AG04449 (cell line): Measurements from ENCODE around the gene CHST11.

Experiments used
- CTCF ChIA-PET: fragments of 350-600 bp; formaldehyde crosslinking; extraction: SDS; loops from one replicate; lab custom pipeline; 2021; ENCODE audit warnings: antibody characterized with exemption; lab: Yijun Ruan, JAX
- POLR2A ChIA-PET: fragments of 400-600, 350-600 bp; formaldehyde crosslinking; extraction: SDS; loops from one replicate; lab custom pipeline; 2020; ENCODE audit warnings: antibody characterized with exemption, inconsistent platforms; lab: Yijun Ruan, JAX
- DNase-seq: peaks from one replicate; pipeline ENCODE4 v3.0.0-alpha.2; 2010; ENCODE audit warnings: low read depth, low spot score
- H3K4me3 ChIP-seq: 2 replicates; pipeline ENCODE4 v1.5.1; 2011; ENCODE audit warnings: low read depth, mild to moderate bottlenecking, control low read depth, low read length
- CTCF ChIP-seq: IDR thresholded peaks from one replicate; pipeline ENCODE4 v1.5.1; 2011; ENCODE audit warnings: mild to moderate bottlenecking, moderate library complexity, low read length, control low read depth, inconsistent platforms; ENCODE audit not compliant: insufficient read depth; ENCODE audit errors: missing control alignments

CHST11 gene

GRCh38 chr12:104772336-104772735 is 315.6 kb downstream of the CHST11 start:
- POLR2A ChIA-PET, result no interaction called here
- CTCF ChIA-PET, result interaction anchor here (1.1 kb wide), 1 partner anchor 18 kb away, joined by 3 read pairs; no protein-coding TSS in a partner anchor
- no peak for DNase-seq
- no peak overlapping the region for H3K4me3 ChIP-seq
- TF ChIP-seq CTCF, result no peak

- no peak for DNase-seq
- TF ChIP-seq CTCF, result no peak
- no peak overlapping the region for H3K4me3 ChIP-seq
- ChIA-PET POLR2A (no interaction called here), CTCF (no interaction called here)
Observed at GRCh38 chr12:104775731-104776231, 319.0 kb downstream of the CHST11 start.

GRCh38 chr12:104779134-104779533 is 322.4 kb downstream of the CHST11 start:
- no peak for TF ChIP-seq CTCF
- no peak overlapping the region for H3K4me3 ChIP-seq
- no peak for DNase-seq
- POLR2A ChIA-PET, result no interaction called here
- CTCF ChIA-PET, result interaction anchor here (0.6 to 1.2 kb wide), 2 partner anchors 11 to 116 kb away, joined by 3 to 4 read pairs; no protein-coding TSS in a partner anchor

GRCh38 chr12:104782296-104782695 is 325.5 kb downstream of the CHST11 start:
- no peak for DNase-seq
- CTCF ChIA-PET, result interaction anchor here (0.9 to 1.4 kb wide), 3 partner anchors 9 to 18 kb away, joined by 4 to 11 read pairs (median 4); no protein-coding TSS in a partner anchor
- no peak overlapping the region for H3K4me3 ChIP-seq
- no peak for TF ChIP-seq CTCF
- POLR2A ChIA-PET, result no interaction called here

DNA sequence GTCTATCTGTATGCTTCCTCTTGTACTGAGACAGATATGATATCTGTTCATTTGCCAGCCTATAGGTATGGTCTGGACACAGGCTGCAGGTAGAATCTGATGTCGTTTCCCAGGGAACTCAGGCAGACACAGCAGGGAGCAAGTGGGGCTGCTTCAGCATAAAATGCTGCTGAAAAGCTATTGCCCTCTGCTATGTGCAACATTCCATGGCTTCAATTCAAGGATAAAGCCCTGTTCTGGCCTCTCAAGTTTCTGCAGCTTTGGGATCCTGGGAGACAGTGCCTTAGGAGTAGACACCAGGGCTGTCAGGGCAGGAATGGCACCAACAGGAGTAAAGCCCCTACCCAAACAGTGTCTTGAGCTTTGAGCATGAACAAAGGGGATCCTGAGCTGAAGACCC is 327.8 kb downstream of the CHST11 start:
- POLR2A ChIA-PET, result interaction anchor here (0.7 kb wide), 1 partner anchor 35 kb away, joined by 3 read pairs; no protein-coding TSS in a partner anchor
- TF ChIP-seq CTCF, result no peak
- H3K4me3 ChIP-seq, result no peak overlapping the region
- CTCF ChIA-PET, result interaction anchor here (1.0 kb wide), 1 partner anchor 403 kb away, joined by 5 read pairs; no protein-coding TSS in a partner anchor
- no peak for DNase-seq

DNA sequence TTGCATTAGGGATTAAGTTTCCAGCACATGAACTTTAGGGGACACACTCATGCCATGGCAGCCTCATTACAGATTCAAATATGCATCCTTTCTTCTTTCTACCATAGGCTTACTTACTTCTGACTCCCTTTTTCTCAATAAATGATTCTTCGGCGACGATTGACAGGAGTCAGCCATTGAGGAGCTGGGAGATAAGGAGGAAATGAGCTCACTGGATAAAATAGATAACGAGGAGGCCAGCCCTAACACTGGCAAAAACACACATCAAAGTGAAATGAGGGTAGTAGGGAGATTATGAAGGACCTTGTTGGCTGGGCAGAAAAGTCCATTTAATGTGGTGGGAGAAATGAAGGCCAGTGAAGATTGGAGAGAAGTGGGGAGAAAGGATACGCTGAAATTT is 329.1 kb downstream of the CHST11 start:
- TF ChIP-seq CTCF, result no peak
- CTCF ChIA-PET, result interaction anchor here (0.6 kb wide), 1 partner anchor 224 kb away, joined by 3 read pairs; no protein-coding TSS in a partner anchor
- DNase-seq, result no peak
- POLR2A ChIA-PET, result no interaction called here
- H3K4me3 ChIP-seq, result no peak overlapping the region
